ENCODE data around the gene FES. TPM values are rescaled to one million over a fixed set of nuclear protein-coding genes. Genes with fewer than 3 reads are reported as not detected.
A peak's percentile ranks its signal among the peaks of the same experiment; 100 is the strongest.

Gene FES
- total RNA-seq (16.7 TPM), polyA plus RNA-seq (ENCODE audit: insufficient read depth in 1 of 8, insufficient read length in 8 of 8, low replicate concordance in 1 of 8) (10 to 100 TPM; 12.6 to 17.9 (median 15.2) TPM)
- long read RNA-seq, donor 1: 0 reads
- long read RNA-seq, donor 2: 0 reads
- long read RNA-seq, donor 3: 0 reads
- long read RNA-seq, donor 4: 0 reads
- long read RNA-seq, donor 5, partial matches to known transcripts: 0 of 2 reads
- long read RNA-seq, donor 5, other reads (novel, unspliced or antisense): 0 of 2 reads
- long read RNA-seq, donor 6, partial matches to known transcripts: 0 of 1 reads
- long read RNA-seq, donor 6, other reads (novel, unspliced or antisense): 0 of 1 reads
- long read RNA-seq, donor 7, partial matches to known transcripts: 0 of 2 reads
- long read RNA-seq, donor 7, other reads (novel, unspliced or antisense): 0 of 2 reads
- long read RNA-seq, donor 8: 0 reads
- long read RNA-seq, donor 9: 0 reads
- long read RNA-seq, donor 10, partial matches to known transcripts: 0 of 1 reads
- long read RNA-seq, donor 10, other reads (novel, unspliced or antisense): 0 of 1 reads
- long read RNA-seq, donor 11, partial matches to known transcripts: 0 of 1 reads
- long read RNA-seq, donor 11, other reads (novel, unspliced or antisense): 0 of 1 reads

DNA sequence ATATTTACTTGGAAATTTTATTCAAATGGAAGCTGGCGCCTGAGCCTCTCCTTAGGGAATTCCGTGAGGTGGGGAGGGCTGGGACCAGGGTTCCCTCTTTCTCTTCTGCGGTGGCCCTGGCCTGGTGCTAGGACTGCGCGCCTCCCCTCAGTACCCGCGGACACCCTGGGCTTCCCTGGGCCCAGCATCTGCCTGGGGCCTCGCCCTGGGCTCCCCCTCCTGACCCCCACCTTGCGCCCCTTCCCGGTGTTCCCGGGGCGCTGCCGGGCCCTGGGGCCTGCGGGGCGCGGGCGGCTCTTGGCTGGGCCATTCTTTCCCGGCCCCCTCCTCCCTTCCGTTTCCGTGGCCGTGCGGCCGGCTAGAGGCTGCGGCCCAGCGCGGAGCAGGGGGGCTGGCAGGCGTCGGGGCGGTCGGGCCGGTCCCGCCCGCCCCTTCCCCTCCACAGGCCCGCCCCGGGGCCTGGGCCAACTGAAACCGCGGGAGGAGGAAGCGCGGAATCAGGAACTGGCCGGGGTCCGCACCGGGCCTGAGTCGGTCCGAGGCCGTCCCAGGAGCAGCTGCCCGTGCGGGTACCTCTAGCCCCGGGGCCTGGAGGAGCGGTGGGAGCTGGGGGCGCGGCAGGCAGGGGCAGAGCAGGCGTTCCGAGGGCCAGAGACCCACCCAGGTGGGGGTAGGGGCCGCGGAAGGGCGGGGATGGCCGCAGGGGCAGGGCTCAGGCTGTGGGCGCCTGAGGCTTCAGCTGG lies at the start of gene FES:
FES (plus strand) TSS at position 529 of the 743 bp plus-strand sequence. CDS start 542 bp downstream, outside the sequence.
- 1% methylated on average over 48 of the region's 58 CpGs for WGBS (ENCODE audit: insufficient coverage)
- peak; percentile 93 for DNase-seq
- peak within 1 kb of the TSS; percentile 96 for H3K27ac ChIP-seq (ENCODE audit: low read length)

DNA sequence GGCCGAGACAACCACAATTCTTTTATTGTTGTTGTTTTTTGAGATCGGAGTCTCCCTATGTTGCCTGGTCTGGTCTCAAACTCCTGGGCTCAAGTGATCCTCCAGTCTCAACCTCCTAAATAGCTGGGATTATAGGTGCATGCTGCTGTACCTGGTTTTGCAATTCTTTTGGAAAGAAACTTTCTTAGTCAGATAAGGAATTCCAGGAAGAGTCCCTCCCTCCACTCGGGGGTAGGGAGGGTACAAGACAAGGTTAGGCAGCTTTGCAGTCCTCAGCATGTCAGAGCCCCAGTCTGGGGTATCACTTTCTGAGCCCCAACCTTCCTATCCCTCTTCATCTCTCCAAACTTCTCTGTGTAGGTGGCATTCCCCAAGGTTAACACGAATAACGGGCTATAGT lies 49.7 kb upstream of the FES start:
- H3K4me1 ChIP-seq (ENCODE audit: control insufficient read depth, insufficient read depth, low read length): no peaks in the 10 kb centered on the region
- H3K9me3 ChIP-seq (replicated peaks; ENCODE audit: control insufficient read depth, low read depth, low read length): no peaks in the 10 kb centered on the region
- H3K27me3 ChIP-seq (ENCODE audit: control insufficient read depth, insufficient read depth, low read length): no peaks in the 10 kb centered on the region
- H3K36me3 ChIP-seq (ENCODE audit: control insufficient read depth, insufficient read depth, low read length): no peaks in the 10 kb centered on the region
- no peak overlapping the region for H3K4me3 ChIP-seq (ENCODE audit: low read length)
- WGBS (ENCODE audit: insufficient coverage): 72% methylated on average over 2 of the region's 5 CpGs
- no peak overlapping the region for H3K27ac ChIP-seq (ENCODE audit: low read length)
- no peak for DNase-seq

More for the DNA sequence above, at the start of gene FES:
- H3K36me3 ChIP-seq (ENCODE audit: control insufficient read depth, insufficient read depth, low read length): peaks cover 47% of the 10 kb centered on the region
- no peaks in the 10 kb centered on the region for H3K27me3 ChIP-seq (ENCODE audit: control insufficient read depth, insufficient read depth, low read length)
- H3K9me3 ChIP-seq (replicated peaks; ENCODE audit: control insufficient read depth, low read depth, low read length): no peaks in the 10 kb centered on the region
- H3K4me3 ChIP-seq (ENCODE audit: low read length): peak within 1 kb of the TSS; percentile 63
- H3K4me1 ChIP-seq (ENCODE audit: control insufficient read depth, insufficient read depth, low read length): peaks cover 33% of the 10 kb centered on the region

DNA sequence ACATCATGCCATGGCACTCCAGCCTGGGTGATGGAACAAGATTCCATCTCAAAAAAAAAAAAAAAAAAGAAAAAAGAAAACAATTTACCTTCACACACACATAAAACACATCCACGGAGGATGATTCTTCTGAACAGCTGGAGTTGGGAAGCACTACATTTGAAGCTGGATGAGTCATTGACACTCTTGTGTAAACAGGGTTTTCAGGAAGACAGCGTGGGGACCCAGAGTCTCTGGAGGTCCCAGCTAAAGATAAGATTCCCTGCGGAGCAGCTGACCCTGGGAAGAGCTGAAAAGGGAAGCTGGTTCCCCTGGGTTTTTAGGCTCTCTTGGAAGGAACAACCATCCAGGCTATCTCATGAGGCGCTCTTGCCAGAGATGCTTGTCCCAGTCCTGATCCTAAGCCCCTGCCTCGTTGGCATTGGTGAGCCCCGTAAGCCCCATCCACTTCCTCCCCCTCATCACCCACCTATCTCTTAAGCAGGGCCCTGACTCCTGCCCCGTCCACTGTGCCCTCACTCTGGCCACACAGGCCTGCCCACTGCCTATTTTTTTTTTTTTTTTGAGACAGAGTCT lies 47.9 kb upstream of the FES start:
- Histone ChIP-seq H3K4me1 (ENCODE audit: control insufficient read depth, insufficient read depth, low read length) (no peaks in the 10 kb centered on the region), H3K36me3 (ENCODE audit: control insufficient read depth, insufficient read depth, low read length) (no peaks in the 10 kb centered on the region), H3K9me3 (replicated peaks; ENCODE audit: control insufficient read depth, low read depth, low read length) (no peaks in the 10 kb centered on the region), H3K4me3 (ENCODE audit: low read length) (no peak overlapping the region), H3K27me3 (ENCODE audit: control insufficient read depth, insufficient read depth, low read length) (no peaks in the 10 kb centered on the region), H3K27ac (ENCODE audit: low read length) (no peak overlapping the region)
- no peak for DNase-seq
- WGBS (ENCODE audit: insufficient coverage): 66% methylated on average over 6 of the region's 7 CpGs

DNA sequence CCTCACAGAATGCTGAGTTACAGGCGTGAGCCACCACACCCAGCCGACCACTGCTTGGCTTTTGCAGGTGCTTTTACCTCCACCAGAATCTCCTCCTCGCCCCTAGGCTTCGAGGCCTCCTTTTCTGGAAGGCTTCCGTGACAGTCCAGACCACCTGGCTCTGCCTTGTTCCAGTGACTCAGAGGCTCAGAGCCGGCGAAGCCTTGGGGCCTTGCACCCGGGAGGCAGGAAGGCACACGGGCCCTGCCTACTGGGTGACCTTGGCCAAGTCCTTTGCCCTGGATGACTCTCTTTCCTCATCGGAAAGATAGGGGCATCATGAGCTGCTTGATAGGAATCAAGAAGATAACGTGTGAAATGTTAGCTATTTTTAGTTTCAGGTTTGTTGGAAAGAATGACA lies 47.2 kb upstream of the FES start:
- Histone ChIP-seq H3K27me3 (ENCODE audit: control insufficient read depth, insufficient read depth, low read length) (no peaks in the 10 kb centered on the region), H3K9me3 (replicated peaks; ENCODE audit: control insufficient read depth, low read depth, low read length) (no peaks in the 10 kb centered on the region), H3K4me3 (ENCODE audit: low read length) (no peak overlapping the region), H3K36me3 (ENCODE audit: control insufficient read depth, insufficient read depth, low read length) (no peaks in the 10 kb centered on the region), H3K27ac (ENCODE audit: low read length) (no peak overlapping the region), H3K4me1 (ENCODE audit: control insufficient read depth, insufficient read depth, low read length) (no peaks in the 10 kb centered on the region)
- DNase-seq: no peak
- WGBS (ENCODE audit: insufficient coverage): 85% methylated on average over 11 of the region's 11 CpGs

DNA sequence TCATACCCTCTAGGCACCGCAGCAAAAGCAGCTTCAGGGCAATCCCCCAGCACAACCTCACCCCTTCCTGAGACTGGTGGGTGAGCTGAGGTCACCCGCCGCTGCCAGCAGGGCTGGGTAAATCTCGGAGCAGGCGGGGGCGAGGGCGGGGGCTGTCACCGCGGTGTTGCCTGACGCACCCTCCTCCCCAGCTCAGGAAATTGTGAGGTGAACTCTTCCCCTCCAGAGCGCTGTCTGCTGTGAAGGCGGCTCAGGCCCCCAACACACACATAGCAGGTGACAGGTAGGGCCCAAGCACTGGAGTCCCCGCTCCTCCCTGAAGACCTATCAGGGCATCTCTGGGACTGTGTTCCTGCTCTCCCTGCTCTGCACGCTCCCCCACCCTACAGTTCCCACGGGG lies 46.2 kb upstream of the FES start:
- H3K36me3 ChIP-seq (ENCODE audit: control insufficient read depth, insufficient read depth, low read length): no peaks in the 10 kb centered on the region
- no peak for DNase-seq
- no peak overlapping the region for H3K27ac ChIP-seq (ENCODE audit: low read length)
- no peaks in the 10 kb centered on the region for H3K27me3 ChIP-seq (ENCODE audit: control insufficient read depth, insufficient read depth, low read length)
- H3K9me3 ChIP-seq (replicated peaks; ENCODE audit: control insufficient read depth, low read depth, low read length): no peaks in the 10 kb centered on the region
- no peak overlapping the region for H3K4me3 ChIP-seq (ENCODE audit: low read length)
- H3K4me1 ChIP-seq (ENCODE audit: control insufficient read depth, insufficient read depth, low read length): no peaks in the 10 kb centered on the region
- WGBS (ENCODE audit: insufficient coverage): 73% methylated on average over 15 of the region's 15 CpGs

DNA sequence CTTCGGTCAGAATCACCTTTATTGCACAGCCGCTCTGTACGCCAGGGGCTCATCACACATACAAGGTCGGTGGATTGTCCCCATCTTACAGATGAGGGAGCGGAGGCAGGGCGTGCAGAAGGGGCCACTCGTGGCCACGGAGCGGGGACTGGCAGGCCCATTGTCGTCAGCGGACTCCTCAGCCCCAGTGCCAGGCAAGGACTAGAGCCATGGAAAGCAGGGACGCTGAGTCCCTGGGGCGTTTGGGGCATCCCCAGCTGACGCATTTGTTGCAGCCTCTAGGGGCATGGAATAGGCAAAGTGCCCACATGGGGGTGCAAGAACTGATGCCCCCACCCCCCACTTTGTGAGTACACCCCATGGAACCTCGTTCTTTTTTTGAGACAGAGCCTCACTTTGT lies 45.8 kb upstream of the FES start:
- WGBS (ENCODE audit: insufficient coverage): 84% methylated on average over 15 of the region's 15 CpGs
- Histone ChIP-seq H3K36me3 (ENCODE audit: control insufficient read depth, insufficient read depth, low read length) (no peaks in the 10 kb centered on the region), H3K4me3 (ENCODE audit: low read length) (no peak overlapping the region), H3K4me1 (ENCODE audit: control insufficient read depth, insufficient read depth, low read length) (no peaks in the 10 kb centered on the region), H3K27me3 (ENCODE audit: control insufficient read depth, insufficient read depth, low read length) (no peaks in the 10 kb centered on the region), H3K9me3 (replicated peaks; ENCODE audit: control insufficient read depth, low read depth, low read length) (no peaks in the 10 kb centered on the region), H3K27ac (ENCODE audit: low read length) (no peak overlapping the region)
- no peak for DNase-seq

DNA sequence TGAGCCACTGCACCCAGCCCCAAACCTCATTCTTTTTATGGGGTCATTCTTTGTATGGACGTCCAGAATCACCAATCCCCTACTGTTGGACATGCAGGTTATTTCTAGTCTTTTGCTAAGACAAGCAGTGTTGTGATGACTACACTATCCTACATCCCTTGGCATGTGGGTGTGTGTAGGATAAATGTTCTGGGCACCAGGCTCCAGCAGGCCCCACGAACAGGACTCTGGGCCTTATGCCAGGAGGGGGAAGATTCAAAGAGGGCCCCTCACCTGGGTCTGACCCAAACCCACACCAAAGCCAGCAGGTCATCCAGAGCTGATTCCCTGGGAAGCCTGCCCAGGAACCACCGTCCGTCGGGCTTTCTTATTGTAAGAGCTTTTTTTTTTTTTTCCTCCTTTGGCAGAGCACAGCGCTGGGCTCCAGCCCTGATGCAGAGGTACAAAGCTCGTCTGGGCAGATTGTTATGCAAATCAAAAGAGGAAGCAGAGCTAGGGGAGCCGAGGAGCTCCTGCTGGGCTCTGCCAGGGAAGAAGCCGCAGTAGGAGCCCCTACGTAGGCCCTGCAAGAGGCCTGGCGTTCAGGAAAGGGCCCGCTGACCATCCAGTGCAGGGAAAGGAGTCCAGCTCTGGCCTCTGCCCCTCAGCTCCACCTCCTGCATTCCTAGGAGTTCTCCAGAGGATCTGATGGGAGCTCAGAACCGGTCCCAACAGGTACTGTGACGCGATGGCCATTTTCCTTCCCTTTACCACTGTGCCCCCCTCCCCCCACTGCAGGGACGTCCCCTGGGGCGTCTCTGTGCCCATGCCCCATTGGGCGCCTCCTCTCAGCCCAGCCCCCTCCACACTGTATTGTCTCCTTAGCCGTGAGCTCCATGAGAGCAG lies 44.9 kb upstream of the FES start:
- WGBS (ENCODE audit: insufficient coverage): 36% methylated on average over 13 of the region's 19 CpGs
- H3K4me3 ChIP-seq (ENCODE audit: low read length): no peak overlapping the region
- no peak overlapping the region for H3K27ac ChIP-seq (ENCODE audit: low read length)
- no peaks in the 10 kb centered on the region for H3K36me3 ChIP-seq (ENCODE audit: control insufficient read depth, insufficient read depth, low read length)
- no peaks in the 10 kb centered on the region for H3K9me3 ChIP-seq (replicated peaks; ENCODE audit: control insufficient read depth, low read depth, low read length)
- H3K4me1 ChIP-seq (ENCODE audit: control insufficient read depth, insufficient read depth, low read length): no peaks in the 10 kb centered on the region
- DNase-seq: peak; percentile 45
- H3K27me3 ChIP-seq (ENCODE audit: control insufficient read depth, insufficient read depth, low read length): no peaks in the 10 kb centered on the region

DNA sequence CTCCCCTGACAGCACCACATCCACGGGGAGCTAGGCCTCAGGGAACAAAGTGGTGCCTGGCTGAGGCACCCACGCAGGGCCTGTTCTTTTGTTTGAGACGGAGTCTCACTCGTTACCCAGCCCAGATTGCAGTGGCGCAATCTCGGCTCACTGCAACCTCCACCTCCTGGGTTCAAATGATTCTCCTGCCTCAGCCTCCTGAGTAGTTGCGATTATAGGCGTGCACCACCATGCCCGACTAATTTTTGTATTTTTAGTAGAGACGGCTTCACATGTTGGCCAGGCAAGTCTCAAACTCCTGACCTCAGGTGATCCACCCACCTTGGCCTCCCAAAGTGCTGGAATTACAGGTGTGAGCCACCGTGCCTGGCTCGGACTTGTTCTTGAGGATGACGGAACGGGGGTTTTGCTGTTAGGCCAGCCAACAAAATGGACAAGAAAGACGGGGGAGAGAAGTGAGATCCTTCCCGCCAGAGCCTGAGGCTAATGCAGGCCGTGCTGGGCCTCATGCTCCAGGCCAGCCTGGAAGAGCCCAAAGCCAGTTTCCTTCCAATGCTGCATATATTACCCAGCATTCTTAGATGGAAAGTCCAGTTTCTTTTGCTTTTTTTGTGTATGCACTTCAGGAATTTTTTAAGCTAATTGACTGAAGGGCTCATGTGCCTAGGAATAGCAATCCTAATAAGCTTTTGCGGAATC lies 44.0 kb upstream of the FES start:
- 92% methylated on average over 15 of the region's 18 CpGs for WGBS (ENCODE audit: insufficient coverage)
- DNase-seq: no peak
- no peak overlapping the region for H3K27ac ChIP-seq (ENCODE audit: low read length)
- no peaks in the 10 kb centered on the region for H3K36me3 ChIP-seq (ENCODE audit: control insufficient read depth, insufficient read depth, low read length)
- H3K4me1 ChIP-seq (ENCODE audit: control insufficient read depth, insufficient read depth, low read length): no peaks in the 10 kb centered on the region
- no peaks in the 10 kb centered on the region for H3K9me3 ChIP-seq (replicated peaks; ENCODE audit: control insufficient read depth, low read depth, low read length)
- no peak overlapping the region for H3K4me3 ChIP-seq (ENCODE audit: low read length)
- no peaks in the 10 kb centered on the region for H3K27me3 ChIP-seq (ENCODE audit: control insufficient read depth, insufficient read depth, low read length)

DNA sequence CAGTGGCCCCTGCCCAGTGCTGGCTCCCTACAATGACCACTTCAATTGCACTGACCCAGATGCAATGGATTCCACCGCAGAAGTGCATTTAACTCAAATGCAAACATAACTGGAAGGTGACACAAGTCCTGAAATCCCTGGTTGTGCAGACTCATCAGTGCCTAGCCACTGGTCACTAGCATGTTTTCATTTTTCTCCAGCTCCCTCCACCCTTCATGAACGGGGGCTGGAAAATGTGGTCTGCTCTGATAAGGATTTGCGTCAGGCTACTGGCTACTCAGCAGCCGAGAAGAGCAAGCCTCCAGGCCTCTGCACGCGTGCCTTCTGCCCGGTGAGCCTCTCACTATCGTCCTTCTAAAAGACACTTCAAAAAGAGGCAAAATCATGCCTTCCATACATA lies 43.4 kb upstream of the FES start:
- 93% methylated on average over 1 of the region's 8 CpGs for WGBS (ENCODE audit: insufficient coverage)

More for the DNA sequence above, 43.4 kb upstream of the FES start:
- Histone ChIP-seq H3K36me3 (ENCODE audit: control insufficient read depth, insufficient read depth, low read length) (no peaks in the 10 kb centered on the region), H3K4me1 (ENCODE audit: control insufficient read depth, insufficient read depth, low read length) (no peaks in the 10 kb centered on the region), H3K9me3 (replicated peaks; ENCODE audit: control insufficient read depth, low read depth, low read length) (no peaks in the 10 kb centered on the region), H3K27me3 (ENCODE audit: control insufficient read depth, insufficient read depth, low read length) (no peaks in the 10 kb centered on the region), H3K27ac (ENCODE audit: low read length) (no peak overlapping the region), H3K4me3 (ENCODE audit: low read length) (no peak overlapping the region)
- DNase-seq: no peak
